ENCODE results near the gene TIMM50. TPM values are rescaled to one million over a fixed set of nuclear protein-coding genes. Genes with fewer than 3 reads are reported as not detected.

The TIMM50 gene
- total and polyA plus RNA-seq, 2 of the 13 experiments (the other 11 are each of a cell fraction or from before 2014, with no cell fraction given) = 91.1 to 92.5 TPM

DNA sequence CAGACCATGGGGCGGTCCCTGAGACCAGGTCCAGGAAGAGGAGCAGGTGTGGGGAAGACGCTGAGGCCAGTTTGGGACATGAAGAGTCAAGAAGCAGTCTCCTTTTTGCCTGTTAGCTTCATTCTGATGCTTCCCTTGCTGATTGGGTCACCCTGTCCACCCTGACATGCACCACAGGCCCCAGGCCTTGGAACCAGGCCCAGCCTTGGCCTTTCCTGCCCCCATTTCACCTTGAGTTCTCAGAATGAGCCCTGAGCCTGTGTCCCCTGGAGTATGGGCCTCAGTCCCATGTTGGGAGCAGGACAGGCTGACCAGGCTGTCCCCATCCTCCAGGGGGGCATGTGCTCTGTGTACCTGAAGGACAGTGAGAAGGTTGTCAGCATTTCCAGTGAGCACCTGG is 4.9 kb upstream of the TIMM50 start:
- Histone ChIP-seq H3K79me2 (ENCODE audit: insufficient read depth, low read length) (peaks cover under 1% of the 10 kb centered on the region), H2AFZ (ENCODE audit: low read length) (no peak overlapping the region), H3K27me3 (ENCODE audit: control insufficient read depth in 1 of 2, insufficient read depth in 2 of 2, low read length in 2 of 2) (no peaks in the 10 kb centered on the region; a peak in 2 of 5 replicates), H4K20me1 (ENCODE audit: insufficient read depth, low read length) (no peaks in the 10 kb centered on the region), H3K27ac (ENCODE audit: extremely low read length, insufficient read depth, low read length) (no peak overlapping the region), H3K9me3 (ENCODE audit: low read length) (no peaks in the 10 kb centered on the region), H3K4me1 (ENCODE audit: insufficient read depth, low read length) (peaks cover 11% of the 10 kb centered on the region; the same call in 1 of the 2 replicates), H3K36me3 (replicated peaks in 1 of 2; ENCODE audit: control insufficient read depth in 1 of 2, insufficient read depth in 2 of 2, low read length in 2 of 2) (peaks cover 22 to 53% of the 10 kb centered on the region in 2 experiments), H3K9ac (ENCODE audit: insufficient read depth, low read depth, low read length) (no peak overlapping the region), H3K4me2 (ENCODE audit: low read depth, low read length) (no peak overlapping the region), H3K4me3 (replicated peaks in 1 of 3; ENCODE audit: insufficient read depth in 1 of 3, low read depth in 2 of 3, low read length in 3 of 3) (no peak overlapping the region)
- in situ Hi-C loops (cut with HindIII; ENCODE audit: extremely low pct_ligation_motif_present, low pct_unique_long_range_greater_than_20kb) = no loop called here
- no CpG with 5 or more reads among the region's 2 CpGs for WGBS (ENCODE audit: low lambda C conversion rate)
- BruUV-seq (replicated peaks) = TSS peak; percentile 28
- TF ChIP-seq ZNF484 (CRISPR knock-in tag; IDR thresholded peaks at IDR 0.05; ENCODE audit: borderline replicate concordance, low read depth) = no peak
- no peak for TF ChIP-seq HNF4A (CRISPR knock-in tag; IDR thresholded peaks at IDR 0.05)
- TF ChIP-seq ZNF567 (CRISPR knock-in tag; IDR thresholded peaks at IDR 0.05; ENCODE audit: borderline replicate concordance) = no peak
- TF ChIP-seq, protein P1, sequence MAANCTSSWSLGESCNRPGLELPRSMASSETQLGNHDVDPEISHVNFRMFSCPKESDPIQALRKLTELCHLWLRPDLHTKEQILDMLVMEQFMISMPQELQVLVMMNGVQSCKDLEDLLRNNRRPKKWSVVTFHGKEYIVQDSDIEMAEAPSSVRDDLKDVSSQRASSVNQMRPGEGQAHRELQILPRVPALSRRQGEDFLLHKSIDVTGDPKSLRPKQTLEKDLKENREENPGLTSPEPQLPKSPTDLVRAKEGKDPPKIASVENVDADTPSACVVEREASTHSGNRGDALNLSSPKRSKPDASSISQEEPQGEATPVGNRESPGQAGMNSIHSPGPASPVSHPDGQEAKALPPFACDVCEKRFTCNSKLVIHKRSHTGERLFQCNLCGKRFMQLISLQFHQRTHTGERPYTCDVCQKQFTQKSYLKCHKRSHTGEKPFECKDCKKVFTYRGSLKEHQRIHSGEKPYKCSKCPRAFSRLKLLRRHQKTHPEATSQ (CRISPR knock-in tag; IDR thresholded peaks at IDR 0.05; ENCODE audit: borderline replicate concordance) = no peak
- no peak for TF ChIP-seq ZNF616 (CRISPR knock-in tag; IDR thresholded peaks at IDR 0.05; ENCODE audit: low read depth)
- TF ChIP-seq ZNF615 (CRISPR knock-in tag; IDR thresholded peaks at IDR 0.05; ENCODE audit: borderline replicate concordance) = no peak
- no peak for TF ChIP-seq ZNF878 (CRISPR knock-in tag; IDR thresholded peaks at IDR 0.05)
- no peak for TF ChIP-seq SUZ12 (IDR thresholded peaks at IDR 0.05; ENCODE audit: low read depth, low read length)
- no peak for TF ChIP-seq ZNF17 (CRISPR knock-in tag; IDR thresholded peaks at IDR 0.05)
- TF ChIP-seq ZNF350 (CRISPR knock-in tag; IDR thresholded peaks at IDR 0.05; ENCODE audit: borderline replicate concordance, low read depth) = no peak
- no peak for TF ChIP-seq ZSCAN25 (CRISPR knock-in tag; IDR thresholded peaks at IDR 0.05)
- TF ChIP-seq MAZ (IDR thresholded peaks at IDR 0.05; ENCODE audit: borderline replicate concordance, low read depth, low read length) = no peak
- TF ChIP-seq MAZ (CRISPR knock-in tag; IDR thresholded peaks at IDR 0.05; ENCODE audit: low read depth) = no peak
- TF ChIP-seq, protein P2, sequence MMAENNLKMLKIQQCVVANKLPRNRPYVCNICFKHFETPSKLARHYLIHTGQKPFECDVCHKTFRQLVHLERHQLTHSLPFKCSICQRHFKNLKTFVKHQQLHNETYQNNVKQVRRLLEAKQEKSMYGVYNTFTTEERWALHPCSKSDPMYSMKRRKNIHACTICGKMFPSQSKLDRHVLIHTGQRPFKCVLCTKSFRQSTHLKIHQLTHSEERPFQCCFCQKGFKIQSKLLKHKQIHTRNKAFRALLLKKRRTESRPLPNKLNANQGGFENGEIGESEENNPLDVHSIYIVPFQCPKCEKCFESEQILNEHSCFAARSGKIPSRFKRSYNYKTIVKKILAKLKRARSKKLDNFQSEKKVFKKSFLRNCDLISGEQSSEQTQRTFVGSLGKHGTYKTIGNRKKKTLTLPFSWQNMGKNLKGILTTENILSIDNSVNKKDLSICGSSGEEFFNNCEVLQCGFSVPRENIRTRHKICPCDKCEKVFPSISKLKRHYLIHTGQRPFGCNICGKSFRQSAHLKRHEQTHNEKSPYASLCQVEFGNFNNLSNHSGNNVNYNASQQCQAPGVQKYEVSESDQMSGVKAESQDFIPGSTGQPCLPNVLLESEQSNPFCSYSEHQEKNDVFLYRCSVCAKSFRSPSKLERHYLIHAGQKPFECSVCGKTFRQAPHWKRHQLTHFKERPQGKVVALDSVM (CRISPR knock-in tag; IDR thresholded peaks at IDR 0.05) = no peak
- no peak for TF ChIP-seq DNMT1 (CRISPR knock-in tag; IDR thresholded peaks at IDR 0.05)
- ChIA-PET CTCF (ENCODE audit: low intra/inter-chr PET ratio, low total read pairs) (interaction anchor here (1.1 to 2.9 kb wide), 3 partner anchors 57 to 196 kb away, joined by 3 to 20 read pairs (median 3); partner anchors contain the start of genes EID2B and PLEKHG2), POLR2A (interaction anchor here (1.7 kb wide), 1 partner anchor 40 kb away, joined by 8 read pairs; the partner anchor contains the start of gene RPS16)
- FAIRE-seq (no peak), ATAC-seq (no peak), DNase-seq (ENCODE audit: low spot score) (no peak)
- intact Hi-C loops (cut with micrococcal nuclease; ENCODE audit: unreplicated experiment) = no loop called here

Measured in HepG2 (cell line).